Activated gamma-delta T cell treated with Interleukin-2 at 50 U/mL for 16 hours (primary cell): Measurements from ENCODE around the gene COPS2.

Experiments
- DNase-seq: peaks from one replicate; pipeline ENCODE4 v3.0.0-alpha.2; 2020

The COPS2 gene

GRCh38 chr15:49155834-49156627, 632 bp upstream of the COPS2 start:
- no peak for DNase-seq

GRCh38 chr15:49154799-49155109, 645 bp downstream of the COPS2 start:
- no peak for DNase-seq

GRCh38 chr15:49154359-49154758, 1.0 kb downstream of the COPS2 start:
- no peak for DNase-seq

GRCh38 chr15:49152552-49153312, 2.7 kb downstream of the COPS2 start:
- no peak for DNase-seq

DNA sequence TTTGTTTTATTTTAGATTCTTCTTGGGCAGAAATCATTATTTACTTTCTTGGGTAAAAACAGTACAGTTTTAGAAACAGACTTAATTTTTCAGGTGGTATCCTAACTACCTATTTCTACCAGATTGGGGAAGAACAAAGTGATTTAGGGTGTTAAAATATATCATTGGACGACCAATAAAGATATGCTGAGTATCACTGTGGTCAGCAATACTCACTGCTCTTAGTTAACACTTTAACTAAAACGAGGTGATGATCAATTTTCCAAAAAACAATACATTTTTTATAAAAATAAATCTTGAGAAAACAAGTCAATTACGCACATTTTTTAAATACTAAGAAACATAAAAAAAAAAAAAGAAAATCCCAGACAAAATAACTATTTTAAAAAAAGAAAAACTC, 3.6 kb downstream of the COPS2 start:
- no peak for DNase-seq

- no peak for DNase-seq
These were observed 6.7 kb downstream of the COPS2 start for GRCh38 chr15:49148727-49149126.

GRCh38 chr15:49148298-49148697, 7.1 kb downstream of the COPS2 start:
- DNase-seq = no peak

GRCh38 chr15:49145651-49146609, 9.5 kb downstream of the COPS2 start:
- DNase-seq = peak; percentile 10

DNA sequence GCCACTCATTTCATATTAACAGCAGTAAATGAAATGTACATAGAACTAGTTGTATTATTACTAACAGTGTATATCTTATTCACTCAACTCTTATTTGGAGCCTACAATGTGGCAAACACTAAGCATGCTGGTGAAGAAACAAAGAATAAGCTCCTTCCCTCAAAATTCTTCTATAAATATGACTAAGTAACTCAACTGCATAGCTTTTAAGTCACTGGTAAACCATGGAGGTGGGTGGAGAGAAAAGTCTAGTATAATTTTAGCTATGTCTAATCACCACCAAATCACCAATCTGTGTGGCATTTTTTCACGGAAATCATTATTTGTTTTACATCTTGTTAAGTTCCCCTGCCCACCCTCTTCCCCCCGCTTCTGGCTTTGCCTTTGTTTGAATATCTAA, 17.5 kb downstream of the COPS2 start:
- DNase-seq = no peak

DNA sequence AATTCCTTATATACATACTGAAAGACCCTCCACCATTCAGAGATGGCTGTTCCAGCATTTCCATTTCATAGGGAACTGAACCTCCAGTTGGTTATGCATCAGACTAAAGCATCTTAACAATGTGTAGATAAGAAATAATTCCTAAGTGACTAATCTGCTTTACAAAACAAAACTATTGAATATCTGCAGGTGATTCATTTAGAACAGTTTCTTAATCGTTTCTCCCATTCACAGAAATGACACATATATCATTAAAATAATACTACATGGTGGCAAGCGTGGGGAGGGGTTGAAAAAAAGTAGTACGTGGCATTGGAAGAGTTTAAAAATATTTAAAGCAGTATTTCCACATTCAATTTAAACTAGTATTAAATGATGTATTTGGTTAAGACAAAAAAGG, 19.5 kb downstream of the COPS2 start:
- DNase-seq = no peak

- no peak for DNase-seq
These were observed 20.0 kb downstream of the COPS2 start for GRCh38 chr15:49135342-49135857.

- no peak for DNase-seq
These were observed 20.6 kb downstream of the COPS2 start for GRCh38 chr15:49134683-49135341.

DNA sequence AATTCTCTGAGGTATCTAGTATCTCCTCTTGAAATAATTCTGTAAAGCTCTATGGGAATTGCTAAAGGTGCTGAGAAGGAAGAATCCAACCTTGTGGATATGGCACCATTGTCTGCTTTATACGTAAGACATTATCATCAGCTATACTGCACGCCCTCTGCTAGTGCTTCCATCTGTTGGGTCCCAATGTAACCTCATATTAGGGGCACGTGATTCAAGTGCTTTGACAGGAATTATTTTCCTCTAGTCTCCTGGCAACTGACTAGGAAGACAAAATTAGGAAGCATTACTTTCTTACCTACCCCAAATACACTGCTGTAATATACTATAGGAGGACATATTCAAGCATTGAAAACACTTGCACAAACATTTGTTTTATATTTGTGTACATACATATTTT, 24.0 kb downstream of the COPS2 start:
- no peak for DNase-seq

DNA sequence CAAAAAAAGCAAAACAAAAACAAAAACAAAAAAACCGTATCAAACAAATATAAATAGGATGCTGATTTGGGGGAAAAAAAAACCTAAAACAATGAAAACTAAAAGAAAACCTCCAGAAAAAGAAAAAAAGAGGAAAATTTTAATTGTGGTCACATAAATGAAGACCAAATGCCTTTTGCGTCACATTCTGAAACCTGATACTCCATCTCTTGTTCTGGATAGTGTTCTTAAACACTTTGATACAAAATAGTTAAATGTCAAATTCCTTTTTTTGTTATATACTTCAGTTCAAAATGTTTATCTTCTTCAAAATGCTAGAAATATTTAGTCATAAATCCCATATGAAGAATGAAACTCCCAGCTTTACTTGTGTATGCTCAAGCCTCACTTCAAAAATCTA, 31.0 kb downstream of the COPS2 start:
- DNase-seq = no peak

DNA sequence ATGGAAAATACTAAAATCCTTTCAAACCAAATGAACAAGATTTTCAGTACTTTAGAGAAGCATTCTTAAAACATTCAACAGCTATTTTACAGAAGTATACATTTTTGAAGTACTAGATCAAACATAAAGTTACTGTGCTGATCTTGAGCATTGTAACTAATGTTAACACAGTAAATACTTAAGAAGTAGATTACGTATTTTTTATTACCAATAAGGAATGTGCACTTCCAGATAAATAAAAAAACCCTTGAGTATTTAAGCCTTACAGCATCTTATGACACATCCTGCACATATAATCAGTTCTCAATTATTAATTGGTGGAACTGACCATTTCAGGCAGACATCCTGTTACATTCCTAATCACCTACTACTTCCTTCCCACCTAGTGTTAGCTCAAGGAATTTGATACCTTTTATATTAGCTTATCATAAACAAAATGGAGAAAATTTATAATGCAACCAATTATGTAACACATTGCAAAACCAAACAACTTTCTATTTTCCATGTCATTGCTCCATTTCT, 32.8 kb downstream of the COPS2 start:
- DNase-seq = no peak

- DNase-seq = no peak
These were observed 33.5 kb downstream of the COPS2 start for GRCh38 chr15:49121901-49122300.

DNA sequence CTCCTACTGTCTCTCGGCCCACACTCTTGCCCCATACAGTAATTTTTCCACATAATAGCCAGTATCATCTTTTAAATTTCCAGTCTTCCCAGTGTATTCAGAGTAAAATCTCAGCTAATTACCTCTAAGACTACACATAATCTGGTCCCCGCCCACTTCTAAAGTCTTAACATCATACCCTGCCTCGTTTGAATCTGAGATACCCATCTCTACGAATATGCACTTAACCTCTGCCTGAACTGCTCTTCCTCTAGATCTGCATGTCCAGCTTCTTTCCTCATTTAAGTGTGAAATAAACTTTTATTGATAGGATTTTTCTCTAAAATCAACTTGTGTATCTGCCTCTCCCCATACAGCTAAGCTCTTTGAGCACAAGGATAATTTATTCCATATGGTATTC, 34.6 kb downstream of the COPS2 start:
- DNase-seq = no peak

DNA sequence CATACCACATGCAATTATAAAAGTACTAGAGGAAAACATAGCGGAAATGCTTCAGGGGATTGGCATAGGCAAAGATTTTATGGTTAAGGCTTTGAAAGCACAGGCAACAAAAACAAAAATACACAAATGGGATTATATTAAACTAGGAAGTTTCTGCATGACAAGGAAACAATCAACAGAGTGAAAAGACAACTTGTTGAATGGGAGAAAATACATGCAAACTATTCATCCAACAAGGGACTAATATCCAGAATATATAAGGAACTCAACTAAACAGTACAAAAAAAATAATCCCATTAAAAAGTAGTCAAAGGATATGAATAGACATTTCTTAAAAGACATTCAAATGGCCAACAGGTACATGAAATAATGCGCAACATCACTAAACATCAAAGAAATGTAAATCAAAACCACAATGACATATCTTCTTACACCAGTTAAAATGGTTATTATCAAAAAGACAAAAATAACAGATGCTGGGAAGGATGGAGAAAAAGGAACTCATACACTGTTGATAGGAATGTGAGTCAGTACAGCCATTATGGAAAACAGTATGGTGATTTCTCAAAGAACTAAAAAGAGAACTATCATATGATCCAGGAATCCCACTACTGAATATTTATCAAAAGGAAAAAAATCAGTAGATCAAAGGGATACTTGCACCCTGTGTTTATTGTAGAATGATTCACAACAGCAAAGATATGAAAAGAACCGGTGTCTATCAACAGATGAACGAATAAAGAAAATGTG, 39.1 kb downstream of the COPS2 start:
- DNase-seq = no peak

GRCh38 chr15:49115062-49115461, 40.3 kb downstream of the COPS2 start:
- no peak for DNase-seq

GRCh38 chr15:49110158-49110944, 45.0 kb downstream of the COPS2 start:
- DNase-seq = no peak

DNA sequence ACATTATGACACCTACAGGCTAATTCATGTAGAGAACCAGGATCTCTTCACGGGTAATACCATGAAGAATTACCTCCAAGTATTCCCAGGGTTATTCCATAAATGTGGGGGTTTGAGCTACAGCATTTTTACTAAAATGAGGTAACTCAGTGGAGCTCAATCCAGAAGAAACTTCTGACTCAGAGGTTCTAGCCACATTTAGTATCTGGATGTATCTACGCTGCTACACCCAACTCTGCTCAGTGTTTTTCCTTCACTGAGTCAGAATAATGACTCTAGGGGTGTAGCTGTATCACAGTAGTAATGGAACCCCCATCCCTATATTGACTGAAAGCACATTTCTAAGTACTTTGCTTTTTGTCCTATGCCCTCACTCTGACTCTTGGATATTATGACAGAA, 52.4 kb downstream of the COPS2 start:
- DNase-seq = no peak
